HG02852 (cell line): ENCODE data around the gene PIERCE2.
"Not testable (repeated sequence)": the region's sequence is repeated elsewhere in the genome, so short reads cannot be mapped to it uniquely, and the experiment has no call there.

Source experiments
- ATAC-seq: cut with Tn5 transposase; IDR thresholded peaks from one replicate; pipeline ENCODE4 v1.9.1; 2021; ENCODE audit warnings: mild to moderate bottlenecking, moderate library complexity; ENCODE audit not compliant: unreplicated experiment

Gene PIERCE2, protein sequence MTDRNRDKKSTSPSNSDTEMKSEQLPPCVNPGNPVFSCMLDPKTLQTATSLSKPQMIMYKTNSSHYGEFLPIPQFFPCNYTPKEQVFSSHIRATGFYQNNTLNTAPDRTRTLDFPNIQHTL

DNA sequence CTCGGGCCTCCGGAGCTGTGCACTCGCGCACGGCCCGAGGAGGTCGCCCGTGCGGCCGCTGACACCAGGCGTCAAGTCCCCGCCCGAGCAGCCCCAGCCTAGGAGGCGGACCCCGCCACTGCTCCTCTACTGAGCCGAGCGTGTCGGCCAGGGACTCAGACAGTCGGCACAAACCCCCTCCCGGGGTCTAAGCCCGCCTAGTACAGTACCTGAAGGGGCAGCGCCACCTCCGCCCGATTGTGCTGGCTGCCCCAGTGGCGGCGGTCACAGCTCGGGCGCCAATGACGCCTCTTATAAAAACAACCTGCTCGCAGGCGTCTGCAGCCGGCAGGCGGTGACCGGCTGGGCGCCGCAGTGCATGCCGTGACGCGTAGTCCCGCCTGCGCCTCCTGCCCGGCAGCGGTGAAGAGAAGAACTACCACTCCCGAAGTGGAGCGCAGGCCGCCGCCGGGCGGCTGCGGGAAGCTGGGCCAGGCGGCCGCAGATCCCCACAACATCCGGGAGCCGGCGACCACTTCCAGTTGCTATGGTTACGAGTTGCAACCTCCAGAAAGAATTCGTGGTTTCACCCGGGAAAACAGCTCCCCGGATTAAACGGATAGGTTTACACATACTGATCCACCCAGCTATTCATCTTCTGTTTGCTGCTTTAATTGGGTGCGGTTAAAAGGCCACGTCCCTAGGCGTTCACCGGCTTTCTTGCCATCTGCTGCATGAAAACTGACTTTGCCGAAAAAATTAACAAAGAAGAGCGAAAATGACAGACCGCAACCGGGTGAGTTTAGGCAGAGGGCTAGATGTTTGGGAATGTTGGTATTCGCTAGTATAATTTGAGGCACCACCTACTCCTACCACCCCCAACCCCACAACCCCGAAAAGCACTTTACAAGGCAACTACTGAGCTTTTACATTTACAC lies at the start of gene PIERCE2, which contains the start of gene CCPG1:
PIERCE2 (plus strand) TSS at position 484 of the 917 bp plus-strand sequence; CDS start at position 758, 274 bp downstream.
CCPG1 (minus strand) TSS at position 348 of the 917 bp plus-strand sequence. CDS start 18,935 bp downstream, outside the sequence.
- peak; percentile 94 for ATAC-seq

DNA sequence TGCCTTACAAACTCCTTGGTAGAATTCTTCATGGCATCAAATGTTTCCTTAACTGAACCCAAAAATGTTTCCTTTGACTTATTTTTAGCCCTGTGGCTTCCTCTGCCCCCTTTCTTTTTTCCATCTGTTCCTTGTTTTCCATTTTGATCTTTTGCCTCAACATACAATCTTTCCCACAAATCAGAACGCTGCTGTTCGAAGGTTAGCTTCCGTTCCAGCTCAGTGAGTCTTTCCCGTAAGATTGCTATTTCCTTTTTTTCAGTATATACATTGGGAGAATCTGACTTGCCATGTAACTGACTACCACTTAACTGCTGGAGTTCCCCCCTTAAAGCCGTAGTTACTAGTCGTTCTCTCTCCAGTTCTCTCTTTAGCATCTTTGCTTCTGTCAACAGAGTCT lies 48.0 kb upstream of the PIERCE2 start:
- ATAC-seq, result no peak

DNA sequence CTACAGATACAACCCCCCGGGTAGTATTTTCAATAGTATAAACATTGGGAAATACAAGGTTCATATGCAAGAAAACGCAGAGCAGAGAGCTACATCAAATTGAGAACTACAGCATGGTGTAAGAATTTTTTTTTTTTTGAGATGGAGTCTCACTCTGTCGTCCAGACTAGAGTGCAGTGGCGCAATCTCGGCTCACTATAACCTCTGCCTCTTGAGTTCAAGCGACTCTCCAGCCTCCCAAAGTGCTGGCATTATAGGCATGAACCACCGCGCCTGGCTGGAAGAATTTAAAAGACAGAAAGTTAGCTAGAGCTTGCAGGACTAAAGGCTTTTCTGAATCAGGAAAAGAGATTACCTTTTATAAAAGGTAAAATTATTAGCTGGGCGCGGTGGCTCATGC lies 47.2 kb upstream of the PIERCE2 start:
- no peak for ATAC-seq

DNA sequence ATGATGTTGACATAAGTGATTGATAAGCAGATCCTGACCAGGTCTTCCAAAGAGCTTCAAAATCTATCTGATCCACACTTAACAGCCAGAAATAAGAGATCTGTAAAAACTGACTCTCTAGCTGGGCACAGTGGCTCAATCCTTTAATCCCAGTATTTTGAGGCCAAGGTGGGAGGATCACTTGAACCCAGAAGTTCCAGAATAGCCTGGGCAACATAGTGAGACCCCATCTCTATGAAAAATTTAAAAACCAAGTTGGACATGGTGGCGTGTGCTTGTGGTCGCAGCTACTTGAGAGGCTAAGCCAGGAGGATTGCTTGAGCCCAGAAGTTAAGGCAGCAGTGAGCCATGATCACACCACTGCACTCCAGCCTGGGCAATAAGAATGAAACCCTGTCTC lies 45.7 kb upstream of the PIERCE2 start:
- ATAC-seq, result no peak

DNA sequence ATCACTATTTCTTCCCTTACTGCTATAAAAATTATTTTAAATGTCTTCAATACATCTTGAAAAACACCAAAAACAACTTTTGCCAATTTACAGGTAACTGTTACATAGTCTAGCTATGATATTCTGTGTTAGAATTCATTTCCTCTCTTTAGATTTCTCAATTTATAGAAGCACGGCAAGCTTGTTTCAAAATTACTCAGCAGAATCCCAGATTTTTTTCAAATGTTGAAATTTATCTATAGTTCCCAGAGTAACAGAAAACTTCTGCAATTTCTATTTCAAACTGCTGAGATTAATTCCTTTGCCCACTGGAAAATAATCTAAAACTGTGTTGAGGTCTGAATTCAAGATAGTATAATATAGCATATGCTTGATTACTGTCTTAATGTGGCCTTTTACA lies 41.3 kb upstream of the PIERCE2 start:
- ATAC-seq, result no peak

DNA sequence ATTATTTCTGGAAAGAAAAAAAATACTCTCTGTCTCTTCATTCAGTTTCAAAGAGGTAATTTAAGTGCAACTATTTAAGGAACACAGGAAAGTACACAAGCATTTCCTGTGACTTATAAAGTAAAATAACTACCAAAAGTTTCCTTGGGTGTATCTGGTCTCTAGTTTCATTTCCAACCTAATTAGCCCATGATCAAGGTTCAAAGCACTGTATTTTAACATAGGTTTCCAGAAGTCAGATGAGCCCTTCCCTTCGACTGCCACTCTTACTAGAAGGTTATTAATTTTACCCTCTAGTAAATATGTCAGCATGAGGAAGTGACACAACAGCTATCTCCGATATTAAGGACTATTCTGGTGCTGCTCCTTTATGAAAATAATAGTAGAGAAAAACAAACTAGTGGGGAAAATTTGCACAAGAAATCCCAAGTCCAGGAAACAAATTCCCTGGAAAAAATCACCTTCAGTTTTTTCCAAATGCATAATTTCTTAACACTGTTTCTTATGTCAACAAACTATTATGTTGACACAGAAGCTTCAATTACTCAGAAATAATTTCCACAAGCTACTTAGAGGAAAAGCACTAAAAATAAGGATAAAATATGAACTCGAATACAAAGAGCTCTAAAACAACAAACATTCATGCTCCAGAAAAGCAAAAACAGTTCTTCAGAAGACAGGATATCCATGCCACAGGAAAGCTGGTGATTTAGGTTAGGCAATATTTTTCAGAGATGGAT lies 35.4 kb upstream of the PIERCE2 start:
- ATAC-seq, result peak; percentile 59

DNA sequence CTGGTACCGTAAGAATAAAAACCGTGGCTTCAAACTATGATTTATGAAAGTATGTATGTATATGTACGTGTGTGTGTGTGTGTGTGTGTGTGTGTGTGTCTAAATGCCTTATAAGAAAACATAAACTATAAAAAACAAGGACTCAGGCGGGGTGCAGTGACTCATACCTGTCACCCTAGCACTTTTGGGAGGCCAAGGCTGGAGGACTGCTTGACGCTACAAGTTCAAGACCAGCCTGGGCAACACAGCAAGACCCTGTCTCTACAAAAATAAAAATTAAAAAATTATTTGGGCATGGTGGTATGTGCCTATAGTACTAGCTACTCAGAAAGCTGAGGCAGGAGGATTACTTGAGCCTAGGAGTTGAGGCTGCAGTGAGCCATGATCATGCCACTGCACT lies 29.2 kb upstream of the PIERCE2 start:
- no peak for ATAC-seq

DNA sequence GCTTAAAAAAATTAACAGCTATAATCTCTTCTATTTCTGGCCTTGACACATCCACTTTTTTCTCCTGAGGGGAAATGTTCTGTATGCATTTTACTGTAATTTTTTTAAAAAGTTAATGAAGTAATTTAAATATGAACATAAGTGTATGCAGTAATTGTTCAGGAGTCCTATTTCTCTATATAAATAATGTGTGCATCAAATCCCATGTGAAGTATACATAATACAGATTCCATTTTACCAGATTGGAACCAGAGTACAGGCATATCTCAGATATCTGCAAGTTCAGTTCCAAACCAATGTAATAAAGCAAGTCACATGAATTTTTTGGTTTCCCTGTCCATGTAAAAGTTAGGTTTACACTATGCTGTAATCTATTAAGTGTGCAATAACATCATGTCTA lies 26.7 kb upstream of the PIERCE2 start:
- no peak for ATAC-seq

DNA sequence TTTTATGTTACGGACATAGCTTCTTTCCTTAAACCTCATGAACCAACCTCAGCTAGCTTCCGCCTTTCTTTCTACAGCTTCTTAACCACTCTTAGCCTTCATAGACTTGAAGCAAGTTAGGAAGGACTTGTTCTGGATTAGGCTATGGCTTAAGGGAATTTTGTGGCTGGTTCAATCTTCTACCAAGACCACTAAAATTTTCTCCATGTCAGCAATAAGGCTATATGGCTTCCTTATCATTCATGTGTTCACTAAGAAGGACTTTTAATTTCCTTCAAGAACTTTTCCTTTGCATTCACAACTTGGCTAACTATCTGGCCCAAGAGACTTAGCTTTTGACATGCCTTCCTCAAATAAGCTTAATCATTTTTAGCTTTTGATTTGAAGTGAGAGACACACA lies 24.6 kb upstream of the PIERCE2 start:
- ATAC-seq, result no peak

DNA sequence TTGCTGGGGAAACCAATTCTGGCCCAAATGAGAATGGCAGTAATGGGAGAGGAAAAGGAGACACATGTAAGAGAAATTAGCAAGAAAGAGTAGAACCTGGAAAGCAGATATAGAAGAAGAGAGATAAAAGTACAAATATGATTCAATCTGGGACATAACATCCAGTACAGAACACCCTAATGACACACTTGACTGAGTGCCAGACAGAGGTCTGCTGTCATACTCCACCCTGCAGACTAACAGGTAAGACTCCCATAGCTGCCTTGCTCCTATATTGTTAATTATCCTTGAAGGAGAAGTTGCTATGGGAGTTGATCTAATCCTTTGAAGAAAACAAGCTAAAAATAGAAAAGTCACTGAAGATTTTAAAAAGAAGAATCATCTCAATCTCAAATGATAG lies 21.3 kb upstream of the PIERCE2 start:
- no peak for ATAC-seq

DNA sequence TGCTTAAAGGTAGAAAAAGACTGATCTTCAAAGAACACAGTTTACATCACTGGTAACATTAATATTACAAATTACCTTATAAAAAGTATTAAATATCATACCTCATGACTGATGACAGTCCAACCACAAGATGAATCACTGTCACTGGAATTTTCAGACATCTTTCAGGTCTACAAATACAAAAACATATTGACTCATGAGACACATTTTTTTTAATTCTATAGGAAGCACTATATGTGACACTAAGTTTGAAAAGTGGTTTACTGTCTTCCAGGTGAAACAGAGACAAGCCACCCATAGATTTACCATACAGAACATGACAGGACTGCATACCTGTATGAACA lies 19.1 kb upstream of the PIERCE2 start:
- no peak for ATAC-seq

DNA sequence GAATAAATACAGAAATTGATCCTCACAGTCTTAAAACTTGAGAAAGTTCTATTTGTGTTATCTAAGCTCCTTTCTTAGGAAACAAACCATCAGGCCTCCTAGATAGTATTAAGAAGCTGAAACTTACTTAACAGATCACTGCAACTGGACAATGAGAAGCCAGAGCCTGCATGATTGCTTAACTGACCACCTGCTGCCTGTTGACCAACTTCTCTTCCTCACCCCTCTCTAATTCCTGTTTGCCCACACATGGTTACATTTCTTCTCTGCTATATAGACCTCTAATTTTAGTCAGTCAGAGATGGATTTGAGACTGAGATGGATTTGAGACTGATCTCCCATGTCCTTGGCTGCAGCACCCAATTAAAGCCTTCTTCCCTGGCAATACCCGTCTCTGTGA lies 13.6 kb upstream of the PIERCE2 start:
- no peak for ATAC-seq

DNA sequence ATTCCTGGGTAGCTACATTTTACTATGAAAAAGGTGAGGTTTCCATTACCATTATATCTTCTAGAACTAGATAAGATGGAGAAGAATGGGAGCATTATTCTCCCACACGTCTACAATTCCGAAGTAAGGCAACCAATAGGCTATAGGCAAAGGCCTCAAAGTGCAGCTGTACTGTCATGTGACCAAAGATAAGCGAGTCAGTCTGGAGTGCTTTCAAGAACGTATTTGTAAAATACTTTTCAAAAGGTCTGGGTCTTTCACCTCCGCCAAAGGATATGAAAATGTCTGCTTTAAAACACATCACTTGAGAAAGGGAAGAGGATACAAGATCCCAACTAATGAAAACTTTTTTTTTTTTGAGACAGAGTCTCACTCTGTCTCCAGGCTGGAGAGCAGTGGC lies 10.1 kb upstream of the PIERCE2 start:
- ATAC-seq, result no peak

DNA sequence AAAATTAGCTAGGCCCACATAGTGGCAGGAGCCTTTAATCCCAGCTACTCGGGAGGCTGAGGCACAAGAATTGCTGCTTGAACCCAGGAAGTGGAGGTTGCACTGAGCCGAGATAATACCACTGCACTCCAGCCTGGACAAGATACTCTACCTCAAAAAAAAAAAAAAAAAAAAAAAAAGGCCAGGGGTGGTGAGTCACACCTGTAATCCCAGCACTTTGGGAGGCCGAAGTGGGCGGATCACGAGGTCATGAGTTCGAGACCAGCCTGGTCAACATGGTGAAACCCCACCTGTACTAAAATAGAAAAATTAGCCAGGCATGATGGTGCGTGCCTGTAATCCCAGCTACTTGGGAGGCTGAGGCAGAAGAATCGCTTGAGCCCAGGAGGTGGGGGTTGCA lies 8.2 kb upstream of the PIERCE2 start:
- ATAC-seq, result not testable (repeated sequence)

DNA sequence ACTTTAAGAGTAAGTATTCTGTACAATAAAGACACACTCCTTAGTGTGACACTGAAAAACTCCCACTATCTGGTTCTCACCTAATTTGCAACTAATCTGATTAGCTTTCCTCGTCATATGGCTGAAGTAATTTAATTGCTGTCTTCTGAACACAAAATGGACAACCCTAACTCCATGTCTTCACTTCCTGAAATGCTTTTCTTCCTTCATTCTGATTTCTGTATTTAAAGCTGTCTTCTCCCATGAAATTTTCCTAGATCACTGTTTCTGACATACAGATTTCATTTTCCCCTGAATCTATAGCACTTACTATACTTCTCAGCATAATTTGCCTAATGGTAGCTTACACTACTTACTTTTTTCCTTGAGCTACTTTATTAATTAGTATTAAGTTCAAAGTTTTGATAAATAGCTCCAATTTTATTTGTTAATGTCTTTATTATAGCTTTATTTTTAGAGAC lies 6.5 kb upstream of the PIERCE2 start:
- ATAC-seq, result no peak

DNA sequence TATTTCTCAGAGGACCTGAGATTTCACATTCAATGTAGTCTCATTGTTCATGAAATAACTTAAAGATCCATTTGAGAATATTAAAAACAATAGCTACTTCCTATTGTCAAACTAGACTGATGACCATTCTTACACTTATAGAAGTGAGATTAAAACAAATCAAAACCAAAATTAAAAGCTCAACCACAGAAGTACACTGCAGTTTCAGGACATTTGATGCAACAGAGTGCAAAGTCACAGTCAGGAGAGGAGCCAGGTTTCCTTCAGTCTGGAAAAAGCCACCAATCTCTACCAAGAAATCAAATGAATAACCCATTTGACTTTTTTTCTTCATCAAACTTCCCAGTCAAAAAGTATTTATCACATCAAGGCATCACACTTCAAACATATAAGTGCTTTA lies 5.6 kb upstream of the PIERCE2 start:
- no peak for ATAC-seq

DNA sequence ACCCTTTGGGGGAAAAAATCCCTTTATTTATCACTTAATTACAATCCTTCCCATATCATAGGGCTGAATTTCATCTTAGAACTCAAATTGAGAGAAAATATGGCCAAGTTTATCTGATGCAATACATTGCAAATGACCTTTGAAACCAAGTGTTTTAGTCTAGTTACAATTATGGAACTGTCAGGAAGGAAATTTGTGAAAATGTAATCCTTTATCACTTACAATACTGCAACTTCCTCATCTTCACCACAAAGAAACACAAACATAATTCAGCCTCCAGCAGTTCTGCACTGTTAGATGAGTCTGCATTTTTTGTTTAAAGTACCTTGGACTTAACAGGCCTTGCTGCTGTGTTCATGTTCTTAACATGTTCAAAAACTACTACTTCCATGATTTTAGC lies 4.8 kb upstream of the PIERCE2 start:
- no peak for ATAC-seq

DNA sequence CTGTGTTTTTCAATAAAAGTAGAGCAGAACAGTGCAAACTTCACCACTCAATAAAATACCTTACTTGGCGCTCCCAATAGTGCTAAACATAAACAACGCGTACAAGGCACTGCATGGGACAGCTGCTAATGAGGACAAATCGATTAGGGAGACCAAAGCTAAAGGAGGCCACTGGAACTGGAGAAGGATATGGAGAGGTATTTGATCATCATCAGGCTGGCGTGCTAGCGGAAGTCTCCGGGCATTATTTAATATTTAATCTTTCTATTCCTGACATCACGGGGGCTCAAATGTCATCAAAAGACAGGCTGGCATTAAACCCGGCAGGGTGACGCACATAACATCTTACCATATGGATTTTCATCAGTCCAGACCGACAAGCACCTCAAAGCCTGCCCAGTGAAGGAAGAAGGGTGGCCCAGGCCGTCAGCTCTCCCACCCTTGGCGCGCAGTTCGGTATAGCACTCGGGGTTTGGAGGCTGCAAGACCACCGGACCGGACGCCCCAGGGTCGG lies 740 bp upstream of the PIERCE2 start:
- ATAC-seq, result no peak

DNA sequence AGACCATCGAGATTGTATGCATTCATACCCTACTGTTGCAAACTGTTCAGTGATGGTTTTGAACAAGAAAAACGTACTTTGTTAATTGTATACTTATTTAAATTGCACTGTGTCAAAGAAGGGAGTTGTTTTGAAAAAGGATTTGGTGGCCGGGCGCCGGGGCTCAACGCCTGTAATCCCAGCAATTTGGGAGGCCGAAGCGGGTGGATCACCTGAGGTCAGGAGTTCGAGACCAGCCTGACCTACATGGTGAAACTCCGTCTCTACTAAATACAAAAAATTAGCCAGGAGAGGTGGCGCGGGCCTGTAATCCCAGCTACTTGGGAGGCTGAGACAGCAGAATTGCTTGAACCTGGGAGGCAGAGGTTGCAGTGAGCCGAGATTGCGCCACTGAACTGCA lies 681 bp downstream of the PIERCE2 start:
- not testable (repeated sequence) for ATAC-seq

DNA sequence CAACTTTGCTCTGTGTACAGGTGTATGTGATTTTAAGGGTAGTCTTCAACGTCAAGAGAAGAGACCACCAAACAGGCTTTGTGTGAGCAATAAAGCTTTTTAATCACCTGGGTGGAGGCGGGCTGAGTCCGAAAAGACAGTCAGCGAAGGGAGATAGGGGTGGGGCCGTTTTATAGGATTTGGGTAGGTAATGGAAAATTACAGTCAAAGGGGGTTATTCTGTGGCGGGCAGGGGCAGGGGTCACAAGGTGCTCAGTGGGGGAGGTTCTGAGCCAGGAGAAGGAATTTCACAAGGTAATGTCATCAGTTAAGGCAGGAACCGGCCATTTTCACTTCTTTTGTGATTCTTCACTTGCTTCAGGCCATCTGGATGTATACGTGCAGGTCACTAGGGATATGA lies 9.4 kb downstream of the PIERCE2 start:
- ATAC-seq, result not testable (repeated sequence)

DNA sequence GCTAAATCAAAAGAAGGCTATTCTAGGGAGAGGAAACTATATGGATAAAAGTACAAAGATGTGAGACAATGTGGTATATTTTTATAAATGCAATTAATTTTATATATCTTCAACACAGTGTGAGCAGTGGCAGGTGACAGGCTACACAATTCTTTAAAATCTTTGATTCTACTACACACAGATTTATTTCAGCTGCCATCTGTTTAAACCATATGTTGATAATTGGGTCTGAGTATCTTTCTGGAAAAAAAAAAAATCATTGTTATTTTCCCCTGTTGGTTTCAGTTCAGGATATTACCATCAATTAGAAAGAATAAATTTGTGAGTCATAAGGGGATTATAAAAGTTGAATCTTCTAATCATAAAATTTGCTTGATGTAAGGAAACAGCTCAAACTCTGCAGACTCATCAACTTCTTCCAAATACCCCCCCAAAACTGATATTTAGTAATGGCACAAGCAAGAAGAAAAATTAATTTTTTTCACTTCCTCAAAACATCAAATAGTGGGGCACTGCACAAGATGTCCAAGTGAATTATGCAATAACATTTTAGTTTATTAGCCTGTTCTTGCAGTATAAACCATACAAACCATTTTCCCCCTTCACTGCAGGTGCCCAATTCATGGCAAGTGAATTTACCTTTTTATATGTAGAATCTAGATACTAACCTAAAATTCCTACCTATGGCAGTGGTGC lies 12.0 kb downstream of the PIERCE2 start:
- ATAC-seq, result no peak
